ENCODE results near the gene SARS2.
"Not testable (repeated sequence)": the region's sequence is repeated elsewhere in the genome, so short reads cannot be mapped to it uniquely, and the experiment has no call there.

DNA sequence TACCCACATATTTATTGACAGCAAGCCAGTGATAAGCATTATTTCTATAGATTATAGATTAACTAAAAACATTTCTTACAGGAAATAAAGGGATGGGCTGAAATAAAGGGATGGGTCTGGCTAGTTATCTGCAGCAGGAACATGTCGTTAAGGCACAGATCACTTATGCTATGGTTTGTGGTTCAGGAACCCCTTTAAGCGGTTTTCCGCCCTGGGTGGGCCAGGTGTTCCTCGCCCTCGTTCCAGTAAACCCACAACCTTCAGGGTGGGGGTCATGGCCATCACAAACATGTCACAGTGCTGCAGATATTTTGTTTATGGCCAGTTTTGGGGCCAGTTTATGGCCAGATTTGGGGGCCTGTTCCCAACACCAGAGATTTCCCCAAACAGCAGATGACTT is 10.9 kb upstream of the SARS2 start:
- TF ChIP-seq, protein P1, sequence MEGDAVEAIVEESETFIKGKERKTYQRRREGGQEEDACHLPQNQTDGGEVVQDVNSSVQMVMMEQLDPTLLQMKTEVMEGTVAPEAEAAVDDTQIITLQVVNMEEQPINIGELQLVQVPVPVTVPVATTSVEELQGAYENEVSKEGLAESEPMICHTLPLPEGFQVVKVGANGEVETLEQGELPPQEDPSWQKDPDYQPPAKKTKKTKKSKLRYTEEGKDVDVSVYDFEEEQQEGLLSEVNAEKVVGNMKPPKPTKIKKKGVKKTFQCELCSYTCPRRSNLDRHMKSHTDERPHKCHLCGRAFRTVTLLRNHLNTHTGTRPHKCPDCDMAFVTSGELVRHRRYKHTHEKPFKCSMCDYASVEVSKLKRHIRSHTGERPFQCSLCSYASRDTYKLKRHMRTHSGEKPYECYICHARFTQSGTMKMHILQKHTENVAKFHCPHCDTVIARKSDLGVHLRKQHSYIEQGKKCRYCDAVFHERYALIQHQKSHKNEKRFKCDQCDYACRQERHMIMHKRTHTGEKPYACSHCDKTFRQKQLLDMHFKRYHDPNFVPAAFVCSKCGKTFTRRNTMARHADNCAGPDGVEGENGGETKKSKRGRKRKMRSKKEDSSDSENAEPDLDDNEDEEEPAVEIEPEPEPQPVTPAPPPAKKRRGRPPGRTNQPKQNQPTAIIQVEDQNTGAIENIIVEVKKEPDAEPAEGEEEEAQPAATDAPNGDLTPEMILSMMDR (IDR thresholded peaks at IDR 0.05; ENCODE audit: low read depth, low read length, missing input control), result not testable (repeated sequence)
- TF ChIP-seq RXRA (IDR thresholded peaks at IDR 0.05); JUND (IDR thresholded peaks at IDR 0.05); GABPA (IDR thresholded peaks at IDR 0.05 in 1 of 2, conservative IDR thresholded peaks at IDR 0.05 in 1 of 2); TAF1 (conservative IDR thresholded peaks at IDR 0.05); SP1 (IDR thresholded peaks at IDR 0.05); RAD21 (IDR thresholded peaks at IDR 0.05); YY1 (IDR thresholded peaks at IDR 0.05): not testable (repeated sequence)
- TF ChIP-seq, protein P2, sequence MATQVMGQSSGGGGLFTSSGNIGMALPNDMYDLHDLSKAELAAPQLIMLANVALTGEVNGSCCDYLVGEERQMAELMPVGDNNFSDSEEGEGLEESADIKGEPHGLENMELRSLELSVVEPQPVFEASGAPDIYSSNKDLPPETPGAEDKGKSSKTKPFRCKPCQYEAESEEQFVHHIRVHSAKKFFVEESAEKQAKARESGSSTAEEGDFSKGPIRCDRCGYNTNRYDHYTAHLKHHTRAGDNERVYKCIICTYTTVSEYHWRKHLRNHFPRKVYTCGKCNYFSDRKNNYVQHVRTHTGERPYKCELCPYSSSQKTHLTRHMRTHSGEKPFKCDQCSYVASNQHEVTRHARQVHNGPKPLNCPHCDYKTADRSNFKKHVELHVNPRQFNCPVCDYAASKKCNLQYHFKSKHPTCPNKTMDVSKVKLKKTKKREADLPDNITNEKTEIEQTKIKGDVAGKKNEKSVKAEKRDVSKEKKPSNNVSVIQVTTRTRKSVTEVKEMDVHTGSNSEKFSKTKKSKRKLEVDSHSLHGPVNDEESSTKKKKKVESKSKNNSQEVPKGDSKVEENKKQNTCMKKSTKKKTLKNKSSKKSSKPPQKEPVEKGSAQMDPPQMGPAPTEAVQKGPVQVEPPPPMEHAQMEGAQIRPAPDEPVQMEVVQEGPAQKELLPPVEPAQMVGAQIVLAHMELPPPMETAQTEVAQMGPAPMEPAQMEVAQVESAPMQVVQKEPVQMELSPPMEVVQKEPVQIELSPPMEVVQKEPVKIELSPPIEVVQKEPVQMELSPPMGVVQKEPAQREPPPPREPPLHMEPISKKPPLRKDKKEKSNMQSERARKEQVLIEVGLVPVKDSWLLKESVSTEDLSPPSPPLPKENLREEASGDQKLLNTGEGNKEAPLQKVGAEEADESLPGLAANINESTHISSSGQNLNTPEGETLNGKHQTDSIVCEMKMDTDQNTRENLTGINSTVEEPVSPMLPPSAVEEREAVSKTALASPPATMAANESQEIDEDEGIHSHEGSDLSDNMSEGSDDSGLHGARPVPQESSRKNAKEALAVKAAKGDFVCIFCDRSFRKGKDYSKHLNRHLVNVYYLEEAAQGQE (IDR thresholded peaks at IDR 0.05), result not testable (repeated sequence)
- TF ChIP-seq, protein P3, sequence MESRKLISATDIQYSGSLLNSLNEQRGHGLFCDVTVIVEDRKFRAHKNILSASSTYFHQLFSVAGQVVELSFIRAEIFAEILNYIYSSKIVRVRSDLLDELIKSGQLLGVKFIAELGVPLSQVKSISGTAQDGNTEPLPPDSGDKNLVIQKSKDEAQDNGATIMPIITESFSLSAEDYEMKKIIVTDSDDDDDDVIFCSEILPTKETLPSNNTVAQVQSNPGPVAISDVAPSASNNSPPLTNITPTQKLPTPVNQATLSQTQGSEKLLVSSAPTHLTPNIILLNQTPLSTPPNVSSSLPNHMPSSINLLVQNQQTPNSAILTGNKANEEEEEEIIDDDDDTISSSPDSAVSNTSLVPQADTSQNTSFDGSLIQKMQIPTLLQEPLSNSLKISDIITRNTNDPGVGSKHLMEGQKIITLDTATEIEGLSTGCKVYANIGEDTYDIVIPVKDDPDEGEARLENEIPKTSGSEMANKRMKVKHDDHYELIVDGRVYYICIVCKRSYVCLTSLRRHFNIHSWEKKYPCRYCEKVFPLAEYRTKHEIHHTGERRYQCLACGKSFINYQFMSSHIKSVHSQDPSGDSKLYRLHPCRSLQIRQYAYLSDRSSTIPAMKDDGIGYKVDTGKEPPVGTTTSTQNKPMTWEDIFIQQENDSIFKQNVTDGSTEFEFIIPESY (IDR thresholded peaks at IDR 0.05), result not testable (repeated sequence)
